Endothelial cell of umbilical vein (primary cell): ENCODE results near the gene PYM1. TPM values are rescaled to one million over a fixed set of nuclear protein-coding genes. Genes with fewer than 3 reads are reported as not detected.

Source experiments
- BruUV-seq: library from RNA; stranded (reverse); fragments of 400-500 nt; replicated peaks from 2 replicates; lab custom pipeline; 2021; lab: Mats Ljungman, UMichigan
- CTCF ChIA-PET: fragments of 300-600, 350-600 bp; sonication (Branson Sonifier 250); formaldehyde crosslinking; loops from one replicate; lab custom pipeline; 2021; ENCODE audit warnings: antibody characterized with exemption, inconsistent platforms; lab: Charles Lee
- POLR2A ChIA-PET: fragments of 300-600, 350-600 bp; sonication (Branson Sonifier 250); formaldehyde crosslinking; loops from one replicate; lab custom pipeline; 2021; ENCODE audit warnings: antibody characterized with exemption, inconsistent platforms; lab: Charles Lee
- DNase-seq: peaks from one replicate; pipeline ENCODE4 v3.0.0-alpha.2; 2011; ENCODE audit warnings: low read depth, low spot score
- FAIRE-seq: peaks from 2 replicates; lab custom pipeline; 2011; peaks lifted over from hg19 to GRCh38; lab: Jason Lieb, UNC
- H2AFZ ChIP-seq: 2 replicates; pipeline ENCODE4 v1.6.0; 2012; ENCODE audit warnings: low read depth, low read length, control low read depth, inconsistent platforms
- H3K27ac ChIP-seq: 2 replicates; pipeline ENCODE4 v1.5.1; 2011; ENCODE audit warnings: low read depth, mild to moderate bottlenecking, control low read depth, low read length, moderate library complexity; ENCODE audit not compliant: insufficient read depth
- H3K27me3 ChIP-seq, 2 experiments: 2 replicates each; pipeline versions ENCODE4 v1.6.0 to v1.6.1; 2011; ENCODE audit warnings: low read length in 2 of 2, mixed read lengths in 1 of 2; ENCODE audit not compliant: control insufficient read depth in 2 of 2, insufficient read depth in 2 of 2
- H3K36me3 ChIP-seq, 2 experiments: 2 replicates in 1 of 2; 3 replicates in 1 of 2; pipeline ENCODE4 v1.5.1; 2011; ENCODE audit warnings: low read length in 2 of 2, mild to moderate bottlenecking in 1 of 2, moderate library complexity in 1 of 2; ENCODE audit not compliant: control insufficient read depth in 2 of 2, insufficient read depth in 2 of 2; ENCODE audit errors: extremely low read depth in 1 of 2
- H3K4me1 ChIP-seq: 3 replicates; pipeline ENCODE4 v1.5.1; 2011; ENCODE audit warnings: mild to moderate bottlenecking, low read length; ENCODE audit not compliant: control insufficient read depth, insufficient read depth; ENCODE audit errors: extremely low read depth
- H3K4me2 ChIP-seq: 2 replicates; pipeline ENCODE4 v1.6.1; 2011; ENCODE audit warnings: low read length, control low read depth, mixed read lengths; ENCODE audit not compliant: insufficient read depth
- H3K4me3 ChIP-seq, 3 experiments: fragments of 200-600 bp in 1 of 3; sonication (generic), shearing (Covaris generic) in 1 of 3; replicated peaks in 1 of 3; 2 replicates each; pipeline ENCODE4 v1.5.1; 2011 to 2016; ENCODE audit warnings: control low read depth in 3 of 3, low read length in 3 of 3, mild to moderate bottlenecking in 2 of 3, inconsistent platforms in 1 of 3, low read depth in 1 of 3, moderate library complexity in 1 of 3; ENCODE audit not compliant: insufficient read depth in 1 of 3
- H3K79me2 ChIP-seq: 2 replicates; pipeline ENCODE4 v1.6.0; 2012; ENCODE audit warnings: low read length, inconsistent platforms; ENCODE audit not compliant: control insufficient read depth, insufficient read depth
- H3K9ac ChIP-seq: replicated peaks from 2 replicates; pipeline ENCODE3; 2011; ENCODE audit warnings: low read length, control low read depth; ENCODE audit not compliant: insufficient read depth; ENCODE audit errors: extremely low read depth
- H3K9me1 ChIP-seq: replicated peaks from 3 replicates; pipeline ENCODE4 v1.6.0; 2011; ENCODE audit warnings: mild to moderate bottlenecking, low read length; ENCODE audit not compliant: control insufficient read depth, insufficient read depth; ENCODE audit errors: extremely low read depth
- H3K9me3 ChIP-seq: replicated peaks from 2 replicates; pipeline ENCODE4 v1.5.1; 2012; ENCODE audit warnings: low read length, inconsistent platforms; ENCODE audit not compliant: control insufficient read depth, insufficient read depth
- H4K20me1 ChIP-seq: replicated peaks from 2 replicates; pipeline ENCODE3; 2011; ENCODE audit warnings: mild to moderate bottlenecking, low read length; ENCODE audit not compliant: control insufficient read depth, insufficient read depth; ENCODE audit errors: extremely low read depth
- EZH2 ChIP-seq: IDR thresholded peaks from 2 replicates; pipeline ENCODE4 v1.6.1; 2012; ENCODE audit warnings: borderline replicate concordance, low read depth, mild to moderate bottlenecking, moderate library complexity, low read length, inconsistent platforms; ENCODE audit not compliant: severe bottlenecking
- FOS ChIP-seq: IDR thresholded peaks from 2 replicates; pipeline ENCODE4 v1.6.1; 2011; ENCODE audit warnings: mild to moderate bottlenecking, low read length, moderate library complexity, borderline replicate concordance; ENCODE audit not compliant: insufficient read depth
- GATA2 ChIP-seq: IDR thresholded peaks from 2 replicates; pipeline ENCODE4 v1.7.0; 2011; ENCODE audit warnings: low read depth, mild to moderate bottlenecking, moderate library complexity, mixed read lengths, low read length; ENCODE audit not compliant: insufficient read length, insufficient read depth
- JUN ChIP-seq: IDR thresholded peaks from 2 replicates; pipeline ENCODE4 v1.6.1; 2011; ENCODE audit warnings: borderline replicate concordance, low read depth; ENCODE audit not compliant: insufficient read length, insufficient read depth
- MYC ChIP-seq: IDR thresholded peaks from one replicate; pipeline ENCODE4 v1.6.1; 2011; ENCODE audit warnings: mild to moderate bottlenecking, low read depth, low read length
- POLR2A ChIP-seq: IDR thresholded peaks from 2 replicates; pipeline ENCODE4 v1.6.1; 2012; ENCODE audit warnings: low read depth, mild to moderate bottlenecking, control low read depth, low read length
- POLR2AphosphoS5 ChIP-seq: IDR thresholded peaks from 2 replicates; pipeline ENCODE4 v1.6.1; 2012; ENCODE audit warnings: low read depth, mild to moderate bottlenecking, control low read depth, low read length, moderate library complexity; ENCODE audit not compliant: insufficient read depth
- dilution Hi-C: fragments of 300-500 bp; cut with MboI; formaldehyde crosslinking; loops from one replicate; pipeline ENCODE4 v1.15.0; 2019; ENCODE audit warnings: low sequenced_read_pairs; ENCODE audit not compliant: extremely low pct_ligation_motif_present
- intact Hi-C: fragments of 100-400 bp; cut with micrococcal nuclease; formaldehyde crosslinking; loops from one replicate; pipeline ENCODE4 v1.10.0; 2022
- polyA plus RNA-seq, 4 experiments: library from polyadenylated mRNA; depleted of rRNA in 3 of 4; stranded (reverse) in 3 of 4; unstranded in 1 of 4; fragments of >200 nt; gene quantifications; 2 replicates each; pipeline versions ENCODE4 v1.2.1 to v1.2.3, GENCODE V29; 2011 to 2012; ENCODE audit warnings: missing spikeins in 1 of 4
- total RNA-seq: library from RNA; stranded (reverse); gene quantifications from 2 replicates; pipeline ENCODE4 v1.2.3, GENCODE V29; 2021
- TF ChIP-seq, protein P1 (sequence below), 2 donors: IDR thresholded peaks; 1 replicate in 1 of 2; 2 replicates in 1 of 2; pipeline ENCODE4 v1.5.1; 2011; ENCODE audit warnings: low read length in 2 of 2, mild to moderate bottlenecking in 2 of 2, moderate library complexity in 2 of 2, control low read depth in 1 of 2, inconsistent platforms in 1 of 2, low read depth in 1 of 2; ENCODE audit not compliant: insufficient read depth in 1 of 2; ENCODE audit errors: extremely low read depth in 1 of 2
- TF ChIP-seq, protein P2 (sequence below): IDR thresholded peaks from 2 replicates; pipeline ENCODE4 v1.6.1; 2011; ENCODE audit not compliant: insufficient read depth, insufficient read length

PYM1 gene
- total and polyA plus RNA-seq, 2 donors (not counting 3 experiments of a cell fraction or from before 2014, with no cell fraction given): 18.7 to 23.5 TPM

DNA sequence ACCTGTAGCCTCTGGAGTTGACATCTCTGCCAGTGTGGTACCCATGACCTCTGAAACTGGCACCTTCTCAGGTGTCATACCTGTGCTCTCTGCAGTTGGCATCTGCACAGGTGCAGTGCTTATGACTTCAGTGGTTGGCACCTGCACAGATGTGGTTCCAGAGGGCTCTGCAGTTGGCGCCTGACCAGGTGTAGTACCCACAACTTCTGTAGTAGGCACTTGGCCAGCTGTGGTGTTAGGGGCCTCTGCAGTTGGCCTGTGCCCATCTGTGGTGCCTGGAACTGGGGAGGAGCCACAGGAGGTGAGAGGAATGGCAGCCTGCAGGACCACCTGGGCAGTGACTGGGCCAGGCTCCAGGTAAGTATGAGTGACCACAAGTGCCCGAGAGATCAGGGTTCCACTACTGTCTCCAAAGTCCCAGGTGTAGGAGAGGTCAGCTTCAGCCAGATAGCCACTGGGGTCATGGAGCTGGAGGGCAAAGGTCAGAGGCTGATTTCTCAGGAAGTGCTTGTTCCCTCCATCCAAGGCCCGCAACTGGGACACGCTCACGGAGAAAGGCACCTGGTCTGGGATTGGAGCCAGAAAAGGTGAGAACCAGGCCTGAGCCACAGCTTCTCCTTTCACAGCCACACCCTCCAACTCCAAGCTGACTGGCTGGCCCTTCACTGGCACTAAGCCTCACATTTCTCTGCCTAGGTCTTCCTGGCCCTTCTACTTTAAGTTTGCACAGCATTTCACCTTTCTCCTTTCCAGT, 29.6 kb upstream of the PYM1 start:
- Histone ChIP-seq H3K9me3 (no peaks in the 10 kb centered on the region), H3K36me3 (peaks cover 0 to 10% of the 10 kb centered on the region in 2 experiments), H2AFZ (no peak overlapping the region), H3K4me1 (no peaks in the 10 kb centered on the region), H3K9me1 (no peaks in the 10 kb centered on the region), H3K4me3 (no peak overlapping the region), H4K20me1 (no peaks in the 10 kb centered on the region), H3K4me2 (no peak overlapping the region), H3K9ac (no peak overlapping the region), H3K27ac (no peak overlapping the region), H3K27me3 (no peaks in the 10 kb centered on the region), H3K79me2 (no peaks in the 10 kb centered on the region)
- FAIRE-seq: no peak
- TF ChIP-seq, protein P1, sequence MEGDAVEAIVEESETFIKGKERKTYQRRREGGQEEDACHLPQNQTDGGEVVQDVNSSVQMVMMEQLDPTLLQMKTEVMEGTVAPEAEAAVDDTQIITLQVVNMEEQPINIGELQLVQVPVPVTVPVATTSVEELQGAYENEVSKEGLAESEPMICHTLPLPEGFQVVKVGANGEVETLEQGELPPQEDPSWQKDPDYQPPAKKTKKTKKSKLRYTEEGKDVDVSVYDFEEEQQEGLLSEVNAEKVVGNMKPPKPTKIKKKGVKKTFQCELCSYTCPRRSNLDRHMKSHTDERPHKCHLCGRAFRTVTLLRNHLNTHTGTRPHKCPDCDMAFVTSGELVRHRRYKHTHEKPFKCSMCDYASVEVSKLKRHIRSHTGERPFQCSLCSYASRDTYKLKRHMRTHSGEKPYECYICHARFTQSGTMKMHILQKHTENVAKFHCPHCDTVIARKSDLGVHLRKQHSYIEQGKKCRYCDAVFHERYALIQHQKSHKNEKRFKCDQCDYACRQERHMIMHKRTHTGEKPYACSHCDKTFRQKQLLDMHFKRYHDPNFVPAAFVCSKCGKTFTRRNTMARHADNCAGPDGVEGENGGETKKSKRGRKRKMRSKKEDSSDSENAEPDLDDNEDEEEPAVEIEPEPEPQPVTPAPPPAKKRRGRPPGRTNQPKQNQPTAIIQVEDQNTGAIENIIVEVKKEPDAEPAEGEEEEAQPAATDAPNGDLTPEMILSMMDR (IDR thresholded peaks at IDR 0.05; ENCODE audit: extremely low read depth in 1 of 2, insufficient read depth in 1 of 2, low read depth in 1 of 2, low read length in 2 of 2): no peak
- TF ChIP-seq FOS: no peak
- no peak for TF ChIP-seq MYC
- TF ChIP-seq, protein P2, sequence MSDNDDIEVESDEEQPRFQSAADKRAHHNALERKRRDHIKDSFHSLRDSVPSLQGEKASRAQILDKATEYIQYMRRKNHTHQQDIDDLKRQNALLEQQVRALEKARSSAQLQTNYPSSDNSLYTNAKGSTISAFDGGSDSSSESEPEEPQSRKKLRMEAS: no peak
- TF ChIP-seq POLR2AphosphoS5: no peak
- no peak for TF ChIP-seq GATA2
- TF ChIP-seq POLR2A: no peak
- TF ChIP-seq EZH2: no peak
- TF ChIP-seq JUN: no peak
- intact Hi-C loops (no loop called here), dilution Hi-C loops (no loop called here)
- CTCF ChIA-PET: interaction anchor here (1.4 to 3.3 kb wide), 3 partner anchors 16 to 72 kb away, joined by 5 to 11 read pairs (median 6); partner anchors contain the start of gene RAB5B
- DNase-seq: no peak
- POLR2A ChIA-PET: interaction anchor here (0.5 to 1.4 kb wide), 2 partner anchors 16 to 761 kb away, joined by 3 read pairs; partner anchors contain the start of gene RAB5B
- BruUV-seq: no TSS peak
